ENCODE data around the gene TRIM29.

DNA sequence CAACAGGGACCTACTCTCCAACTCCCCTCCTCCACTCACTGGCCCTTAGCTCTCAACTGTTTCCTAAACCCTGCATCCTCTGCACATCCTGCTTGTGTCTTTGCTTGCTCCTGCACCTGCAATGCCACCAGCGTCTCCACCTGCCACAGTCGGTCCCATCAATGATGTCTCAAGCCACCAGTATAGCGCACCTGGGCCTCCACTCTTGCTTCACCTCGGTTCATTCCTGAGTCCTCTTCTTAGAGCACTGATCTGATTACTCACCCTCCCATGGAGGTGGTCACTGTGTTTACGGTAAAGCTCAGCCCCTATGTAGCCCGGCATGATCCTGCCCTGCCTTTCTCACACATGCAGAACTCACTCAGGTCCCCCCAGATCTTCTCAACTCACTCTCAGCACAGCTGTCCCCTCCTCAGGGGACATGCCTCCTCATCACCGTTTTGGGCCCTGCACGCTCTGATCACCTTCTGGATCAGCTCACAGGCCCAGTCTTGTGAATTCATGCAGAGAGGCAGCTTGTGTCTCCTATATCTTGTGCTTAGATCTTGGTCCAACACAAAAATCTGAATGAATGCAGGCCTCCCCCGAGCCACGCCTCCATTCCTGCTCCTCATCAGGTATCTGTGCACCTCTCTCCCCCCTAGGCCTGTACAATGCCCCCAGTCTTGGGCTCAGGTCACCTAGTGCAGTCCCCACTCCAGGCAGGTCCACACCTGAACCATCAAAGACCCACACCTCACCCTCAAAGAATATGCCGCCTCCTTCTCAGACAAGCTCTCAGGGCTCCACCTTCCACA, 31.4 kb downstream of the TRIM29 start:
- TF ChIP-seq, protein P1, sequence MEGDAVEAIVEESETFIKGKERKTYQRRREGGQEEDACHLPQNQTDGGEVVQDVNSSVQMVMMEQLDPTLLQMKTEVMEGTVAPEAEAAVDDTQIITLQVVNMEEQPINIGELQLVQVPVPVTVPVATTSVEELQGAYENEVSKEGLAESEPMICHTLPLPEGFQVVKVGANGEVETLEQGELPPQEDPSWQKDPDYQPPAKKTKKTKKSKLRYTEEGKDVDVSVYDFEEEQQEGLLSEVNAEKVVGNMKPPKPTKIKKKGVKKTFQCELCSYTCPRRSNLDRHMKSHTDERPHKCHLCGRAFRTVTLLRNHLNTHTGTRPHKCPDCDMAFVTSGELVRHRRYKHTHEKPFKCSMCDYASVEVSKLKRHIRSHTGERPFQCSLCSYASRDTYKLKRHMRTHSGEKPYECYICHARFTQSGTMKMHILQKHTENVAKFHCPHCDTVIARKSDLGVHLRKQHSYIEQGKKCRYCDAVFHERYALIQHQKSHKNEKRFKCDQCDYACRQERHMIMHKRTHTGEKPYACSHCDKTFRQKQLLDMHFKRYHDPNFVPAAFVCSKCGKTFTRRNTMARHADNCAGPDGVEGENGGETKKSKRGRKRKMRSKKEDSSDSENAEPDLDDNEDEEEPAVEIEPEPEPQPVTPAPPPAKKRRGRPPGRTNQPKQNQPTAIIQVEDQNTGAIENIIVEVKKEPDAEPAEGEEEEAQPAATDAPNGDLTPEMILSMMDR (IDR thresholded peaks at IDR 0.05) = no peak
- TF ChIP-seq POLR2A (IDR thresholded peaks at IDR 0.05) = no peak
